Erythroblast (primary cell): ENCODE data around the gene STMN3.

Experiments used
- GATA1 ChIP-seq: IDR thresholded peaks from 2 replicates; pipeline ENCODE4 v1.6.1; 2011; ENCODE audit warnings: low read depth, mild to moderate bottlenecking, control low read depth, low read length, moderate library complexity
- POLR2A ChIP-seq: IDR thresholded peaks from 2 replicates; pipeline ENCODE4 v1.6.1; 2011; ENCODE audit warnings: mild to moderate bottlenecking, low read length

DNA sequence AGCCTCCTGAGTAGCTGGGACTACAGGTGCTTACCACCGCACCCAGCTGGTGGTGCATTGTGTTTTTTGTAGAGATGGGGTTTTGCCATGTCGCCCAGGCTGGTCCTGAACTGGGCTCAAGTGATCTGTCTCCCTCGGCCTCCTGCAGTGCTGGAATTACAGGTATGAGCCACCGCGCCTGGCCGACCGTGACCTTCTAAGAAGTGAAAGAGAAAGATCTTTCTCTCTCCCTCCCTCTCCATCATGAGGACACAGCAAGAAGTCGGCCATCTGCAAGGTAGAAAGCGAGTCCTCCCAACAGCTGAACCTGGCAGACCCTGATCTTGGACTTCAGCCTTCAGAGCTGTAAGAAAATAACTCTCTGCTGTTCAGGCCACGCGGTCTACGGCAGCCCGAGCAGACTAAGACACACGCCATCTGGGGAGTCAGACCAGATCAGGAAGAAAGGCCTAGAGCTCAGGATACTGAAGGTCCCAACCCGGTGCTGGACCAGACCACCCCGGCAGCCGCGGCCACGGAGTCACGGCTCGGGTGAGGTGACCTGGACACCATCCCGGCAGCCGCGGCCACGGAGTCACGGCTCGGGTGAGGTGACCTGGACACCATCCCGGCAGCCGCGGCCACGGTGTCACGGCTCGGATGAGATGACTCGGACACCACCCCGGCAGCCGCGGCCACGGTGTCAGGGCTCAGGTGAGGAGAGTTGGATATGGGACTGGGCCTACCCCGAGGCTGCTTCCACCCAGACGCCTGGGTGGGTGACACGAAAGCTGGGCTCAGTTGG, 35.9 kb downstream of the STMN3 start:
- TF ChIP-seq POLR2A, result no peak
- TF ChIP-seq GATA1, result no peak
